OCI-LY7 (cell line): Measurements from ENCODE around the gene ASCL3. TPM values are rescaled to one million over a fixed set of nuclear protein-coding genes. Genes with fewer than 3 reads are reported as not detected.

Source experiments
- BruUV-seq: library from RNA; stranded (reverse); fragments of 400-500 nt; replicated peaks from 2 replicates; lab custom pipeline; 2021; lab: Mats Ljungman, UMichigan
- CTCF ChIA-PET: fragments of 300-600 bp; sonication (Branson Sonifier 250); formaldehyde crosslinking; loops from one replicate; lab custom pipeline; 2022; ENCODE audit warnings: antibody characterized with exemption; ENCODE audit not compliant: unreplicated experiment; lab: Charles Lee
- POLR2A ChIA-PET: fragments of 300-600 bp; sonication (Branson Sonifier 250); formaldehyde crosslinking; loops from one replicate; lab custom pipeline; 2022; ENCODE audit warnings: antibody characterized with exemption; lab: Charles Lee
- DNase-seq: peaks from one replicate; pipeline ENCODE4 v3.0.0-alpha.2; 2015; ENCODE audit warnings: low spot score
- H2AFZ ChIP-seq: fragments of 200-600 bp; sonication (generic), shearing (Covaris generic); 2 replicates; pipeline ENCODE4 v1.6.1; 2014; ENCODE audit warnings: mild to moderate bottlenecking, antibody characterized with exemption, low read length, moderate library complexity
- H3K27ac ChIP-seq: fragments of 200-600 bp; sonication (generic); 2 replicates; pipeline ENCODE4 v1.5.1; 2014; ENCODE audit warnings: mixed run types, low read depth, mild to moderate bottlenecking, moderate library complexity, low read length, inconsistent platforms; ENCODE audit not compliant: poor library complexity, severe bottlenecking
- H3K36me3 ChIP-seq: fragments of 200-600 bp; sonication (generic); 2 replicates; pipeline ENCODE4 v1.6.1; 2014; ENCODE audit warnings: mild to moderate bottlenecking, antibody characterized with exemption, low read length, moderate library complexity, mixed read lengths; ENCODE audit not compliant: insufficient read depth
- H3K4me1 ChIP-seq: fragments of 200-600 bp; sonication (generic); 2 replicates; pipeline ENCODE4 v1.5.1; 2014; ENCODE audit warnings: mild to moderate bottlenecking, low read length; ENCODE audit not compliant: insufficient read depth, poor library complexity, severe bottlenecking
- H3K4me2 ChIP-seq: fragments of 200-600 bp; sonication (generic); 2 replicates; pipeline ENCODE4 v1.6.1; 2014; ENCODE audit warnings: mild to moderate bottlenecking, low read length
- H3K4me3 ChIP-seq: fragments of 200-600 bp; sonication (generic); 2 replicates; pipeline ENCODE4 v1.5.1; 2014; ENCODE audit warnings: mild to moderate bottlenecking, low read depth, low read length; ENCODE audit not compliant: poor library complexity, severe bottlenecking
- H3K79me2 ChIP-seq: fragments of 200-600 bp; sonication (generic); 2 replicates; pipeline ENCODE4 v1.6.1; 2016; ENCODE audit warnings: low read depth, mild to moderate bottlenecking, low read length, moderate library complexity, mixed read lengths; ENCODE audit not compliant: insufficient read depth
- H3K9me2 ChIP-seq: fragments of 200-600 bp; sonication (generic); 2 replicates; pipeline ENCODE4 v1.6.1; 2016; ENCODE audit warnings: mild to moderate bottlenecking, low read length, mixed read lengths; ENCODE audit not compliant: insufficient read depth
- H3K9me3 ChIP-seq: fragments of 200-600 bp; sonication (generic); 2 replicates; pipeline ENCODE4 v1.6.1; 2014; ENCODE audit warnings: mild to moderate bottlenecking, mixed run types, low read length, mixed read lengths
- H4K20me1 ChIP-seq: fragments of 200-600 bp; sonication (generic); 2 replicates; pipeline ENCODE4 v1.6.1; 2014; ENCODE audit warnings: mild to moderate bottlenecking, antibody characterized with exemption, low read length, moderate library complexity, mixed read lengths; ENCODE audit not compliant: insufficient read depth
- EZH2phosphoT487 ChIP-seq: fragments of 200-600 bp; sonication (generic); IDR thresholded peaks from 2 replicates; pipeline ENCODE4 v1.6.1; 2018; ENCODE audit warnings: low read depth, borderline replicate concordance, mild to moderate bottlenecking, mixed run types, antibody characterized with exemption, low read length, moderate library complexity, mixed read lengths
- intact Hi-C: fragments of 100-400 bp; cut with micrococcal nuclease; formaldehyde crosslinking; loops from one replicate; pipeline ENCODE4 v1.10.0; 2022; ENCODE audit not compliant: unreplicated experiment
- total RNA-seq, 2 experiments: library from RNA; depleted of rRNA in 1 of 2; stranded (reverse); fragments of >200 nt in 1 of 2; shearing (Covaris generic) in 1 of 2; gene quantifications; 2 replicates each; pipeline ENCODE4 v1.2.3, GENCODE V29; 2014 to 2022
- TF ChIP-seq, protein P1 (sequence below): fragments of 200-600 bp; sonication (generic); conservative IDR thresholded peaks from 2 replicates; pipeline ENCODE4 v1.5.1; 2014; ENCODE audit warnings: mild to moderate bottlenecking, antibody characterized with exemption, low read length, moderate library complexity, mixed read lengths

Gene ASCL3
- total RNA-seq, 2 experiments from 2014 or later, result not detected

DNA sequence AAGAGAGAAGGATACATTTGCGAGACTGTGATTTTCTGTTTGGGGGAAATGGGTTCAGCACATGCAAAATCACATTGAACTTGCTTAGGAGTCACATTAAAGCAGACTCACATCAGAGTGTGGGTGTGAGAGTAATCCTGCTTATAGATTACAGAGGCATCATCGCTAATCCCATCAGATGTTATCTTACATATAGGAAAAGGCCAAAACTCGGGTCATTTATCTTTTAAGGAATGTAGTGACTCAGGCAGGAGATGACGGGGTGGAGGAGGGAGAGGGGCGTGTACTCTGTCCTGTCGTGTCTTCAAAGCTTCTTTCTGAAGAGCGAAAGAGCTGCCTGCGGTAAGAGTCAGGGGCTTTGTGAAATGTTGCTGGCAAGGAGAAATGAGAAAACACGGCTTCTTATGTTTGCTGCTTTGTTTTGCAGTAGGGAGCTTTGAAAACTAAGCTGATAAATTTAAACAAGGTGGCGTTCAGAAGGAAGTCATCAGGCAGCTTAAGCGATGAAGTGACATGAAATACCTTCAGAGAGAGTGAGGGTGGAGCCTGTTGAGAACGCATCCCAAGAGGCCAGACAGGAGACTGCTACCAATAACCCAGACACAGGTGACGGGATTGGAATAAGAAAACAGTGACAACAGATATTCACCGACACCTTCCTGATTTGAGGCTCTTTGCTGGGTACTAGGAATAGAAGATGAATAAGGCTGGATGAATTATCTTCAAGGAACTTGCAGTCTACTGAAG lies 7.9 kb downstream of the ASCL3 start:
- TF ChIP-seq EZH2phosphoT487, result no peak
- TF ChIP-seq, protein P1, sequence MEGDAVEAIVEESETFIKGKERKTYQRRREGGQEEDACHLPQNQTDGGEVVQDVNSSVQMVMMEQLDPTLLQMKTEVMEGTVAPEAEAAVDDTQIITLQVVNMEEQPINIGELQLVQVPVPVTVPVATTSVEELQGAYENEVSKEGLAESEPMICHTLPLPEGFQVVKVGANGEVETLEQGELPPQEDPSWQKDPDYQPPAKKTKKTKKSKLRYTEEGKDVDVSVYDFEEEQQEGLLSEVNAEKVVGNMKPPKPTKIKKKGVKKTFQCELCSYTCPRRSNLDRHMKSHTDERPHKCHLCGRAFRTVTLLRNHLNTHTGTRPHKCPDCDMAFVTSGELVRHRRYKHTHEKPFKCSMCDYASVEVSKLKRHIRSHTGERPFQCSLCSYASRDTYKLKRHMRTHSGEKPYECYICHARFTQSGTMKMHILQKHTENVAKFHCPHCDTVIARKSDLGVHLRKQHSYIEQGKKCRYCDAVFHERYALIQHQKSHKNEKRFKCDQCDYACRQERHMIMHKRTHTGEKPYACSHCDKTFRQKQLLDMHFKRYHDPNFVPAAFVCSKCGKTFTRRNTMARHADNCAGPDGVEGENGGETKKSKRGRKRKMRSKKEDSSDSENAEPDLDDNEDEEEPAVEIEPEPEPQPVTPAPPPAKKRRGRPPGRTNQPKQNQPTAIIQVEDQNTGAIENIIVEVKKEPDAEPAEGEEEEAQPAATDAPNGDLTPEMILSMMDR, result no peak
- no peaks in the 10 kb centered on the region for H3K9me2 ChIP-seq
- no peaks in the 10 kb centered on the region for H3K36me3 ChIP-seq
- BruUV-seq, result no TSS peak
- ChIA-PET CTCF (interaction anchor here (0.6 kb wide), 1 partner anchor 28 kb away, joined by 3 read pairs; no protein-coding TSS in a partner anchor), POLR2A (interaction anchor here (1.0 kb wide), 1 partner anchor 25 kb away, joined by 7 read pairs; no protein-coding TSS in a partner anchor)
- H3K4me2 ChIP-seq, result no peak overlapping the region
- no peak overlapping the region for H2AFZ ChIP-seq
- H3K4me3 ChIP-seq, result no peak overlapping the region
- no peaks in the 10 kb centered on the region for H4K20me1 ChIP-seq
- no peak for DNase-seq
- H3K27ac ChIP-seq, result no peak overlapping the region
- intact Hi-C loops, result no loop called here
- H3K79me2 ChIP-seq, result no peaks in the 10 kb centered on the region
- H3K9me3 ChIP-seq, result no peaks in the 10 kb centered on the region
- H3K4me1 ChIP-seq, result no peaks in the 10 kb centered on the region

DNA sequence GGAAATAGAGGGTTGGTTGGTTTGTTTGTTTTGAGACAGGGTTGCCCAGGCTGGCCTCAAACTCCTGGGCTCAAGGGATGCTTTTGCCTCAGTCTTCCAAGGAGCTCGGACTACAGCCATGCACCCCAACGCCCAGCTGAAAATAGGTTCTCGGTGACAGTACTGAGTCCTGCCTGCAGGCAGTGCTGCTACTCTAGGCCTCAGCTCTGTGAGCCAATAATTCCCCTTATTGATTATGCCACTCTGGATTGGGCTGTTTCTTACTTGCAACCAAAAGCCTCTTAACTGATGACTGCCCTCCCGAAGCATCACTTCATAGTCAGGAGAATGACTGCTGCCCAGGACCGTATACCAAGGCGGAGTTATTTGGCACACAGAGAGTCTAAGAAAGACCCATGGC lies 8.9 kb downstream of the ASCL3 start:
- Histone ChIP-seq H3K27ac (no peak overlapping the region), H3K4me2 (no peak overlapping the region), H3K9me3 (no peaks in the 10 kb centered on the region), H3K9me2 (no peaks in the 10 kb centered on the region), H4K20me1 (no peaks in the 10 kb centered on the region), H3K4me3 (no peak overlapping the region), H3K79me2 (no peaks in the 10 kb centered on the region), H3K4me1 (no peaks in the 10 kb centered on the region), H2AFZ (no peak overlapping the region), H3K36me3 (no peaks in the 10 kb centered on the region)
- intact Hi-C loops, result no loop called here
- BruUV-seq, result no TSS peak
- CTCF ChIA-PET, result no interaction called here
- DNase-seq, result no peak
- TF ChIP-seq, protein P1, result no peak
- TF ChIP-seq EZH2phosphoT487, result no peak
- POLR2A ChIA-PET, result interaction anchor here (0.5 kb wide), 1 partner anchor 958 kb away, joined by 3 read pairs; no protein-coding TSS in a partner anchor

DNA sequence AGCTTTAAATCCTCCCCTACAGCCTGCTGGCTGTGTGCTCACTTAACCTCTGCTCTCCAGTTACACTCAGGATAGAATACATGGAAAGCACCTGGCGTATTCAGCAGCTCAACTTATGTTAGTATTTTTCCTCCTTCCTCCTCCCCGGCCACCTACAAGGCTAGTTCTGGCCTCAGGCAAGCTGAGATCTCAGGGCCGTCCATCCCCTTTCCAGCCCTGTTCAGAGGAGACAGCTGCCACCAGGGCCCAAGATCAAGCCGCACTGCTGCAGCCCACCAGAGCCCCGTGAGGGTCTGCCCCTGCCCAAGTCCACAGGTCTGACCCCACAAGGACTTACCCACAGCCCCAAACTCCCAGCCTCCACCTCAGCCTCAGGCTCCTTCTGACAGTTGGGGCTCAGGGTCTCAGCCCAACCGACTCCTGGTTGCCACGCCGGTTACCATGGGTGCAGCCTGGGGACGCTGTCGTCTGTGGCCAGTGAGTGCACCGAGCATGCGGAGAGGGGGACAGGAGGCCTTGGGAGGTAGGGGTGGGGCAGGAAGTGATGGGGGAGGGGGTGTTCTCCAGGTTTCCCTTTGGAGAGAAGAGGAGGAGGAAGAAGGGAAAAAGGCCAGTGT lies 10.1 kb downstream of the ASCL3 start, which contains the start of gene C11orf16:
Gene C11orf16, minus strand, starts transcription at position 384 of the 617 bp plus-strand sequence. CDS start 639 bp downstream, outside the sequence.
- Histone ChIP-seq H3K9me3 (no peaks in the 10 kb centered on the region), H3K79me2 (no peaks in the 10 kb centered on the region), H3K36me3 (no peaks in the 10 kb centered on the region), H4K20me1 (no peaks in the 10 kb centered on the region), H3K27ac (no peak within 1 kb of the TSS), H3K4me1 (no peaks in the 10 kb centered on the region), H3K4me3 (no peak within 1 kb of the TSS), H3K4me2 (no peak within 1 kb of the TSS), H3K9me2 (no peaks in the 10 kb centered on the region), H2AFZ (no peak within 1 kb of the TSS)
- no TSS peak for BruUV-seq
- ChIA-PET POLR2A (no interaction called here), CTCF (no interaction called here)
- DNase-seq, result no peak
- intact Hi-C loops, result no loop called here
- TF ChIP-seq, protein P1, result no peak
- TF ChIP-seq EZH2phosphoT487, result no peak
